DMS153 treated with DMSO at 0.1 percent for 48 hours (cell line): ENCODE results near the gene CCDC24.

Experiments
- DNase-seq: peaks from one replicate; lab custom pipeline; 2025; ENCODE audit not compliant: unreplicated experiment; lab: John Stamatoyannopoulos, UW

CCDC24 gene

DNA sequence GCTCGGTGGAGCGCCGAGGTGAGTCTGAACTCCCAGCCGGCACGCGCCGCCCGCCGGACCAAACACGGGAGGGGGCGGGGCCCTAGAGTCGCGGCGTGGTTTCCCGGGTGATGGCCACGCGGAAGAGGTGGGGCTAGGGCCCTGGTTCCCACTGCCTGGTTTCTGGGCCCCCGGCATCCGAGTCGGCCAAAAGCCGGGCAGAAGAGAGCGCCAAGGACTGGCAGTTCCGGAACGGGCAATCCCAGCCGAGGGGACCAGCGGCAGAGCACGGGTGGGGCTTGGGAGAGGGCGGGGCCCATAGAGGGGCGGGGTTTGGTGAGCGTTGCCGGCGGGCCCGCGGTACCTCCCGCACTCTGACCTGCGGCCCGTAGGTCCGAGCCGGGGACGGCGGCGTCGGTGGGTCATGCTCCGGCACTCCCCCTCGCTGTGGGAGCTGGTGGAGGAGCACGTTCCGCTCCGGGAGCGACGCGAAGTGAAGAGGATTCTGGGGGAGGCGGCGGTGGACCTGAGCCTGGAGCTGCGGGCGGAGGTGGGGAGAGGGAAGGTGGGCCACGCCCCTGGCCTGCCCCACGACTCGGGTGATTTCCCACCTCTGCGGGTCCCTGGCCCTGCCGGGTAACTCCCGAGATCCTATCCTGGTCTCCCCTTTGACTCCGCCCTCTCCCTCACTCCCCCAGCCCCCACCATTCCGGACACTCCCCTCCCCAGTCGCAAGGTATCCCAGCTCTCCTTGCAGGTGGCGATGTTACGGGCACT, at the start of gene CCDC24:
Gene CCDC24 (plus strand): TSS at position 124 of the 756 bp plus-strand sequence. CDS start 280 bp downstream, at position 404.
- peak; percentile 83 for DNase-seq

DNA sequence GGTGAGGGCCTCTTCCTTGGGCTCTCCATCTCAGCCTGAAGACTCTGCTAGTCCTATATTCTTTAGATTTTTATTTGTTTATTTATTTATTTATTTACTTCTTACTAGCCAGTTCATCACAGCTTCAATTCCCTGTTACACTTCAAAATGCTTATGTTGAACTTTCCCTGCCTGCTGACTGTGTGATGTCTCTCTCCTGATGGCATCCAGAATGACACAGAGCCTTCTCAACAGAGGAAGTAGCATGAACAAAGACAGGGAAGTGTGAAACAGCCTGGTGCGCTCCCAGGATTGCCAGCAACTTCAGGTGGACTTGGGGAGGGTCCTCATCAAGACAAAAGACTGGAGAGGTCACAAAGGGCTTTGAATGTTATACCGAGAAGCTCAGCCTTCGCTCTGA, 49.0 kb upstream of the CCDC24 start:
- DNase-seq: no peak

- no peak for DNase-seq
Observed at GRCh38 chr1:43944860-43945259, 46.5 kb upstream of the CCDC24 start.

DNA sequence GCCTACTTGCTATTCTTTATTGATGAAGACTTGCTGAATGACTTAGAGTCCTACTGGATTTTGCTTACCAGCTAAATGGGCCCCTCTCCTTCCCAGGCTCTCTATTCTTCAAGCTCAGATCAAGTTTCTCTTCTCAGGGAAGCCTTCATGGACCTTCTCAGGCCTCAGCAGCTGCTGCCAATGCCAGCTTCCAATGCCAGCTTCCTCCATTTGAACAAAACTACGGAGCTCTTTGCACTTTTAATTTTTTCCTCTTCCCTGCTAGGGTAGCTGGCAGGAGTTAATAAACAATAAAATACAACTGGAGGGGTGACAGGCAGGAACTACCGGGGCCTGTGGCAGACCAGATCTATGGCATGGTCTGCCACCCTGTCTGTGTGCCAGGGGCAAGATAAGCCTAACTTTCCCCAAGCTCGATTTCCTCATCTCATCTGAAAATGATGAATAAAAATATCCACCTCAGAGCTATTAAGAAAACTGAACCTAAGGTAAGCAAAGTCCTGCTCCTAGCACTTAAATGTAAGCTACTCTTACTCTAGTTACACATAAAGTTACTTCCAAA, 45.6 kb upstream of the CCDC24 start:
- DNase-seq: peak; percentile 52

- DNase-seq: peak; percentile 97
Observed at GRCh38 chr1:43946236-43947060, 45.0 kb upstream of the CCDC24 start, which contains the start of gene IPO13. TSS of gene IPO13 (plus strand) at chr1:43946950. CDS start at chr1:43947601, 651 bp downstream.

- no peak for DNase-seq
Observed at GRCh38 chr1:43947061-43947873, 44.1 kb upstream of the CCDC24 start.

- DNase-seq: no peak
Observed at GRCh38 chr1:43947874-43948437, 43.4 kb upstream of the CCDC24 start.

- DNase-seq: no peak
Observed at GRCh38 chr1:43949678-43950077, 41.7 kb upstream of the CCDC24 start.

GRCh38 chr1:43951021-43951985, 40.1 kb upstream of the CCDC24 start:
- DNase-seq: no peak

GRCh38 chr1:43952731-43953346, 38.6 kb upstream of the CCDC24 start:
- DNase-seq: no peak

DNA sequence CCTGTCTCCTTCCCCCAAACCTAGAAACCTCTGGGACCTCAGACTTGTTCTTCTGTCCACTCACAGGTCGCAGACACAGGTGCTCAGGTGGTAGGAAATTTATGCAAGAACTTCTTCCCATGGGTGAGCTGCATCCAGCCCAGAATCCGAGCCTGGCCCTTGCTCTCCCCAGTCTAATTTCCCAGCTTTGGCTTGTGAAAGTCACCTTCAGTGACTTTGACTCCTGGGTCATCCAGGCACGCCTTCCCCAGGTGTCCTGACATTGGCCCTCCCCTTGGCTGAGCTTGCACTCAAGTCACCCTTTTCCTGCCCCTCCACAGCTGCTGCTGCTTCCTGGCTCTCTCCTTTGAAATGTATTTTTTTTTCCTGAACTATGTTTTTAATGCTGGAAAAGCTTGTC, 38.0 kb upstream of the CCDC24 start:
- no peak for DNase-seq

DNA sequence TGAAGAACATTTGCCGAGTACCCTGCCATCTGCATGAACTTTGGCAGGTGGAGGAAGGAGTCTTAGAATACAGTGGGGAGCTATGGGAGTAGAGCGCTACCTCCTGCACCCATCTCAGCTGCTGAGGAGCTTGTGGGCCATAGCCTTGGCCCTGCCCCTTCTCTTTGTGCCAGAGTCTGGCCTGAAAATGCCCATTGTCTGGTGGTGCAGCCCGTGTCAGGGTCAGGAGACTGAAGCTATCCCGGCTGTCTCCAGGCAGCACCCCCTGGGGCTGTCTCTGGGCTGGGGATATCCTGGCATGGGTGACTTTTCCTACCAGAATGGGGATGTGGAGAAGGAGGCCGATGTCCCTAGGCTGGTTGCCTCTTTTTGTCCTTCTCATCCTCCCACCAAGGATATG, 37.4 kb upstream of the CCDC24 start:
- DNase-seq: no peak

- no peak for DNase-seq
Observed at GRCh38 chr1:43956234-43956633, 35.2 kb upstream of the CCDC24 start.

DNA sequence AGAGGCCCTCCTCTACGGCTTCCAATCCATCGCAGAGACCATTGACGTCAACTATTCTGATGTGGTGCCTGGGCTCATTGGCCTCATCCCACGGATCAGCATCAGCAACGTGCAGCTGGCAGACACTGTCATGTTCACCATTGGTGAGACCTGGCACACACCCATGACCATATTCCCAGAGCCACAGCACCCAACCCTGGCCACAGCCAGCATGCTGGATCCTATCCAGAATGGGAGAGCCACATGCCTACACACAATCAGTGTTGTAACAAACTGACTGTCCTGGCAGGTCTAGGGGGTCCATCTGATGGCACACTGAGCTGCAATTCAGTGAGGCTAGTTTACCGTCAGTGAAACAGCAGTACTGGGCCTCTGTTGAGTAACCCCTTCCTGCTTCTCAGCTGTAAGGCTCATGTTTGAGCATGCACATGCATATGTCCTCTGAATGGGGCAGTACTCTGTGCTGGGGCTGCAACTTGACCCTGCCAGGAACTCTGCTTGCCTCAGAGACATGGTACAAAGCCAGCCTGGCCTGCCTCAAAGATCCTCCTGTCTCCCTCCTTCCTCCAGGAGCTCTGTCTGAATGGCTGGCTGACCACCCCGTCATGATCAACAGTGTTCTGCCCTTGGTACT, 33.9 kb upstream of the CCDC24 start:
- DNase-seq: no peak

GRCh38 chr1:43958351-43959255, 32.8 kb upstream of the CCDC24 start:
- no peak for DNase-seq

- DNase-seq: no peak
Observed at GRCh38 chr1:43960798-43961197, 30.6 kb upstream of the CCDC24 start.

DNA sequence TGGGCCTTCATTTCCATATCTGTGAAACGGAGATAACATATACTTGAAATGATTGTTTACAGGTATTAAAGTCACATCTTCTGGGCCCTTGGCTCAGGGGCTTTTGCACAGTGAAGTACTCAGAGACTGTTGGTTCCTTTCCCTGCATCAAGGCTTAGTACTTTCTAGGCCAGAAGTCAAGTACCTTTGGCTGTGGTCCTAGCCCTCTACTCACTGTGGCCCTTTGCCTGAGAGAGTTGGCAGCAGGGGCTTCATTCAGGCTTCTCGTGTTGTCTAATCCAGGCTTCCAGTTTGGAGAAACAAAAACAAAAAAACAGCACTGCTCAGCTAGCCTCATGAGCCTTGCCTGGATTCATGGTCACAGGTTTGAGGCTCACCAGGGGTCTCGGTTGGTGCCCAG, 29.7 kb upstream of the CCDC24 start:
- DNase-seq: no peak

GRCh38 chr1:43962324-43962723, 29.1 kb upstream of the CCDC24 start:
- DNase-seq: no peak
